ENCODE results near the gene PDLIM7. TPM values are rescaled to one million over a fixed set of nuclear protein-coding genes. Genes with fewer than 3 reads are reported as not detected.

The PDLIM7 gene
- total RNA-seq, 1 donor: 91.4 TPM

DNA sequence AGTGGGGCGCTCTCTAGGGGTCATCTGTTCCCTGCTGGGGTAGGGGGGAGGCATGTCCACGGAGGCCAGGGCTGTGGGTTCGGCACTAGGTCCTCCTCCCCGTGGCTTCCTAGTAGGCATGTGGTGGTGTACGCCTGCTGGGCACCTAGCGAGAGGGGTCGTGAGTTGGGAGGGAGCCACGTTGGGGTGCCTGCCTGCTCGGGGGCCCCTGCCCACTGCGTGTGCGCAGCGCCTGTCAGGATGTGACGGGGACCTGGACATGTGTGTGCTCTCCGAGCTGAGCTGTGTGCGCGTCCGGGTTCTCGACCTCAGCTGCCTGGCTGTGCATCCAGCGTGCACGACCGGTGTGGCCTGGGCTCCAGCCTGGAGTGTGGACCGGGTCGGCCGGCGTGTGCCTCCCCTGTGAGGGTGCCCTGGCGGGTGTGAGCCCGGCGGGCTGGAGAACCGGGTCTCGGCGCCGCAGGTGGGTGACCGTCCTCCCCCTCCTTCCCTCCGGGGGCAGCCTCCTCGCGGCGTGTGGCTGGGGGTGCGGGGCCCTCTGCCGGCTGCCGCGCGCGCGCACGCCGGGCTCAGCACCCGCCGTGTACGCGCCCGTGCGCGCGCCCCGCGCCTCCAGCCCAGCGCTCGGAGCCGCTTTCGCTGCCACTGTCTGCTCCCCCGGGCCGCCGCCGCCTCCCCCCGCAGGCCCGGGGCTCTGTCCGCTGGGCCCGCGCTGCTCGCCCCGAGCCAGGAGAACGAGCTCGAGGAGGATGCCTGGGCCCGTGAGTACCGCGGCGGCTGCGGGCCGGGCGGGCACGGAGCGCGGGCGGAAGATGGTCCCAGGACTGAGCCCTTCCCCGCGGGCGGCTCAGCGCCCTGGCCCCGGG is 51.0 kb downstream of the PDLIM7 start, which contains the start of gene PRR7:
TSS of gene PRR7 (plus strand) at position 615 of the 866 bp plus-strand sequence. CDS start 8,254 bp downstream, outside the sequence.
- peak within 1 kb of the TSS; percentile 77 for H3K4me3 ChIP-seq (ENCODE audit: low read depth, low read length)
- peak; percentile 39 for DNase-seq (ENCODE audit: low read depth)
- no peak for TF ChIP-seq CTCF (IDR thresholded peaks at IDR 0.05; ENCODE audit: insufficient read depth, low read length)

- no peak for DNase-seq (ENCODE audit: low read depth)
- TF ChIP-seq CTCF (IDR thresholded peaks at IDR 0.05; ENCODE audit: insufficient read depth, low read length): no peak
- peak overlapping the region; percentile 77 for H3K4me3 ChIP-seq (ENCODE audit: low read depth, low read length)
Measured at GRCh38 chr5:177445917-177446199, 51.5 kb downstream of the PDLIM7 start.

DNA sequence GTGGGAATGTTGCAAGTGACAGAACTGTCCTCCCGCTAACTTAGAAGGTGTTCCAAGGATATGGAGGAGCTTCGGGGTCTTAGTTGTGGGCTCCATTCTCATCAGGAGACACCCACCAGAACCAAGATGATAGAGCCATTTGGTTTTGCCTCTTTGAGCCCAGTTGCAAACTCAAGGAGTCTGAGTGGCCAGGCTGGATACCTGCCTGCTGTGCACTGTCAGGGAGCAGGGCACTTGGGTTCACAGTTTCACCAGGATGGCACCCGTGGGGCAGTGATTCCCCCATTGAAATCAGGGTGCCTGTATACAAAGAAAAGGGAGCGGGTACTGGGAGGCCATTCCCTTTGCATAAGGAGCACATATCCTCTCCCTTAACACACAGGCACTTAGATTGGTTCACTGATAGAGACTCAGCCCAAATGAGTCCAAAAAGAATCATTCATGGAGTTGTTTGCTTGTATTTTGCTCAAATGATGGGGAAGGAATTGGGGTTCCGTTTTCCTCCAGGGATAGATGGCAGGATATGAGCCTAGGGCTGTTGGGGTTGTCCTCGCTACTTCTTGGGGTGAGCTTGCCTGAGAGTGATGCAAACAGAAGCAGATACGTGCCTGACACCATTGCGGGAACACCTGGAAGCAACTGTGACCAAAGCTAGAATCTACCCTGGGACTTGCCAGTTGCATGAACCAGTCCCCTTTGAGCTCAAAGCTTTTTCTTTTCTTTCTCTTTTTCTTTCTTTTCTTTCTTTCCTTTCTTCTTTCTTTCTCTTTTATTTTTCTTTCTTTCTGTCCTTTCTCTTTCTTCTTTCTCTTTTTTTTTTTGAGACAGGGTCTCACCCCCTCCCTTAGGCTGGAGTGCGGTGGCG is 52.1 kb downstream of the PDLIM7 start:
- DNase-seq (ENCODE audit: low read depth): no peak
- no peak overlapping the region for H3K4me3 ChIP-seq (ENCODE audit: low read depth, low read length)
- no peak for TF ChIP-seq CTCF (IDR thresholded peaks at IDR 0.05; ENCODE audit: insufficient read depth, low read length)

DNA sequence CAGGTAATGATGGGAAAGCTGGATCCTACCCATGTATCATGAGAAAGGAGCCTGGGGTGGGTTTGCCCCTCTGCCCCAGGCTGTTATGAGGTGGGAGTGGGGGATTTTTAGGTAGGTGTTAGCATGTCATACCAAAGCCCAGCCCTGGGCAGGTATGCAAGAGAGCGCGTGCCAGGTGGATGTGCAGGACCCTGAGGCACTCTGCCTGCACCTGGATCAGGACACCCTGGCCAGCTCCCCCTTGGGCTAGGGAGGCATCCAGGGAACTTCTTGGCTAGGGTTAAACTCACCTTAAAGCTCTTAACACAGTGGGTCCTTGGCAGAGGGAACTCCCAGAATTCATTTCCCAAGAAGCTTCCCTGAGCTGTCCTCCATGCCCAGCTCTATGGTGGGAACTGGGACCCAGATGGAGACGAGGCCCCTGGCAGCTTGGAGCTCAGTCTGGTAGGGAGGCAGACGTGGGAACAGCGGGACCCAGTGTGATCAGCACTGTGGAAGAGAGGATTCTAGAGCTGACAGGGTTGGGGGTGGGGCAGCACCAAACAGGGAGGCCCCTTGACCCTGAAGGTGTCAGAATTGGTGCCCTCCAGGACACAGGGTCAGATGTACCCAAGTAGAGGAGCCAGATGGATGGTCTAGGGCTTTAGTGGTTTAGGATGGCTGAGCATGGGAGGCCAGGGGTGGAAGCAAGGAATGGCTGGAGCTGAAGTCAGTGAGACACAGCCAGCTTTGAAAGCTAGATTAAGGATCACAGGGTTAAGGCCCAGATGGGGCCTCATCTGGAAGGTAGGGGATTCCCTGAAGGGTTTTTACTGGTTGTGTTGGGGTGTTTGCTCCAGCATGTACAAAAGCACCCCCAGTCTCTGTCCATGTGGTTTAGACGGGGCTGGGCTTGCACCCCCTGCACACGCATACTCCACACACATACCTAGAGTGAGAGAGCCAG is 53.0 kb downstream of the PDLIM7 start:
- no peak overlapping the region for H3K4me3 ChIP-seq (ENCODE audit: low read depth, low read length)
- no peak for TF ChIP-seq CTCF (IDR thresholded peaks at IDR 0.05; ENCODE audit: insufficient read depth, low read length)
- DNase-seq (ENCODE audit: low read depth): no peak

DNA sequence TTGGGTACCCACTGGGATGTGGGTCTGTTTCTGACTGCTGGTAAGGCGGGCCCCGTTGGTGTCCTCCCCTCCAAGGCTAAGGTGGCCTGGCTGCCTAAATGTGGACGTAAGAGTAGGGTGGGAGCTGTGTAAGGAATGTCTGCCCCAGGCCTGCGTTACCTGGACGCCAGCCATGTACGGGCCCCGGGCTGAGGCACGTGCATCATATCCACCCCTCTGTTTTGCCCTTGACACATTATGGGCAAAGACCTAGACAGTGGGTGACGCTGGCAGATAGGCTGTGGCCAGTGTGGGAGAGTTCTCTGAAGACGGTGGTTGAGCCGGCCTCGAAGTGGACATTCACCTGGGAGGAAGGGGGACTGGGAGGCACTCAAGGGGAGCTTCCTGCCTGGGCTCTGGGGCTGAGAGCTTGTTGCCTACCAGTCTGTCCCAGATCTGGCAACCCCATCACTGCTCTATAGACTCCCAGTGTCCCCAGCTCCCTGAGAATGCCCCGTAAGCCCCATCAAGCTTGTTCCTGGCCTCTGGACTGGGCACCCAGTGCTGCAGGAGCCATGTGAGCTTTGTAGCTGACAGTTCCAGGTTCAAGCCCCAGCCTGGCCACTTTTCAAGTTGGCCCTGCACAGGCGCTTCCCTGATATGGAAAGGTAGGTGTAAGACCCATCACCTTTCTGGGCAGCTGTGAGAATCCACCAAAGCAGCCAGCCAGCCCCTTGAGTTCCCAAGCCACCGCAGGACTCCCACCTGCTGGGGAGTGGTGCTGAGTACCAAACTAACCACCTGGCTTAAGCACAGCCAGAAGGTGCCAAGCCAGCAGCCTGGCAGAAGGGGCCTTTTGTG is 54.0 kb downstream of the PDLIM7 start:
- H3K4me3 ChIP-seq (ENCODE audit: low read depth, low read length): no peak overlapping the region
- no peak for DNase-seq (ENCODE audit: low read depth)
- no peak for TF ChIP-seq CTCF (IDR thresholded peaks at IDR 0.05; ENCODE audit: insufficient read depth, low read length)
